HepG2 (cell line): ENCODE results near the gene SEC11A.

Source experiments
- JUN ChIP-seq: sonication (generic); formaldehyde crosslinking; IDR thresholded peaks from 2 replicates; pipeline ENCODE4 v1.4.0; 2020; ENCODE audit warnings: mild to moderate bottlenecking, missing genetic modification reagents
- PAX8 ChIP-seq: sonication (generic); formaldehyde crosslinking; IDR thresholded peaks from 2 replicates; pipeline ENCODE4 v1.8.0; 2022; ENCODE audit warnings: mild to moderate bottlenecking, missing genetic modification reagents, borderline replicate concordance
- SATB2 ChIP-seq: sonication (generic); formaldehyde crosslinking; IDR thresholded peaks from 2 replicates; pipeline ENCODE4 v1.5.0; 2020; ENCODE audit warnings: missing genetic modification reagents
- THAP8 ChIP-seq: sonication (generic); formaldehyde crosslinking; IDR thresholded peaks from 2 replicates; pipeline ENCODE4 v1.5.1; 2020; ENCODE audit warnings: missing genetic modification reagents, mild to moderate bottlenecking, borderline replicate concordance
- TIGD3 ChIP-seq: sonication (generic); formaldehyde crosslinking; IDR thresholded peaks from 2 replicates; pipeline ENCODE4 v1.5.1; 2020; ENCODE audit warnings: mild to moderate bottlenecking, missing genetic modification reagents, borderline replicate concordance
- ZFP36L2 ChIP-seq: sonication (generic); formaldehyde crosslinking; IDR thresholded peaks from 2 replicates; pipeline ENCODE4 v1.4.0; 2020; ENCODE audit warnings: missing genetic modification reagents
- TF ChIP-seq, protein P1 (sequence below): sonication (generic); formaldehyde crosslinking; IDR thresholded peaks from 2 replicates; pipeline ENCODE4 v1.4.0; 2020; ENCODE audit warnings: missing genetic modification reagents

- TF ChIP-seq, protein P1, sequence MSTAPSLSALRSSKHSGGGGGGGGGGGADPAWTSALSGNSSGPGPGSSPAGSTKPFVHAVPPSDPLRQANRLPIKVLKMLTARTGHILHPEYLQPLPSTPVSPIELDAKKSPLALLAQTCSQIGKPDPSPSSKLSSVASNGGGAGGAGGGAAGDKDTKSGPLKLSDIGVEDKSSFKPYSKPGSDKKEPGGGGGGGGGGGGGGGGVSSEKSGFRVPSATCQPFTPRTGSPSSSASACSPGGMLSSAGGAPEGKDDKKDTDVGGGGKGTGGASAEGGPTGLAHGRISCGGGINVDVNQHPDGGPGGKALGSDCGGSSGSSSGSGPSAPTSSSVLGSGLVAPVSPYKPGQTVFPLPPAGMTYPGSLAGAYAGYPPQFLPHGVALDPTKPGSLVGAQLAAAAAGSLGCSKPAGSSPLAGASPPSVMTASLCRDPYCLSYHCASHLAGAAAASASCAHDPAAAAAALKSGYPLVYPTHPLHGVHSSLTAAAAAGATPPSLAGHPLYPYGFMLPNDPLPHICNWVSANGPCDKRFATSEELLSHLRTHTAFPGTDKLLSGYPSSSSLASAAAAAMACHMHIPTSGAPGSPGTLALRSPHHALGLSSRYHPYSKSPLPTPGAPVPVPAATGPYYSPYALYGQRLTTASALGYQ (CRISPR knock-in tag): no peak
- TF ChIP-seq THAP8 (CRISPR knock-in tag): no peak
- TF ChIP-seq SATB2 (CRISPR knock-in tag): no peak
- TF ChIP-seq PAX8: no peak
- TF ChIP-seq TIGD3: no peak
- no peak for TF ChIP-seq ZFP36L2 (CRISPR knock-in tag)
- no peak for TF ChIP-seq JUN (CRISPR knock-in tag)
These were observed 77.8 kb downstream of the SEC11A start for GRCh38 chr15:84638103-84638502.
